Stimulated activated CD4-positive, alpha-beta T cell treated with anti-CD3 and anti-CD28 coated beads, TNF-alpha, amount 100 ng/mL, for 24 hours (primary cell): Measurements from ENCODE around the gene MAP3K2.

Experiments used
- DNase-seq, 3 experiments: peaks; one replicate each; pipeline ENCODE4 v3.0.0-alpha.2; 2020; ENCODE audit warnings: low read depth in 3 of 3

The MAP3K2 gene

DNA sequence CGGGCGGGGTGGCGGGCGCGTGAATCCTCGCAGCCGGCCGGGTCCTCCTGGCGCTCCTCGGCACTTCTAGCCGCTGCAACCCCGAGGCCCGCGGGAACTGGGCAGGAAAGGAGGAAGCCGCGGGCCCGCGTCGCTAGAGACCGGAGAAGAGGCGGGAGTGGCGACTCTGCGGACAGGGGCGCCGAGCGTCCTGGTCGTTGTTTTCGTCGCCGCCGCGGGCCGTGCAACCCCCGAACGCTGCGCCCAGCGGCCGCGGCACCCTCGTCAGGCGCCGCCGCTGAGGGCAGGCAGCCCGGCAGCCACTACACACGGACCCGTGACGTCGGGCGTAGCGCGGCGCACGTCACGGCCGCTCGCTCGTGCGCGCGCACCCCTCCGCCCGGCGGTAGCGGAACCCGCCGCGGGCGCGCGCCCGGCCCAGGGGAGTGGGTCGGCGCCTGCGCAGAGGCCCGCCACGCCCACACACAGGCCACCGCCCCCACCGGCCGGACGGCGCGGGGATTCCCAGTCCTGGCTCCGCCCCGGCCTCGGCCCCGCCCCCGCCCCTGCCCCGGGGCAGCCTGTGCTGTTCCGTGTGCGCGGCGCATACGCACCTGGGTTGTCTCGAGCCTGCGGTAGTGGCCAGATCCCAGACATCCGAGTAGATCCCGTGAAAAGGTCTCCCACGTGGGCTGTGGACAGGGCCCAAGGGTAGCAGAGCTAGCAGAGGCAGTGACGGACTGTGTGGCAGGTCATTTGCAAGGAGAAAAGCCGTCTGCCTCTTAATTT, at the start of gene MAP3K2:
Gene MAP3K2, minus strand, starts transcription at position 321 of the 768 bp plus-strand sequence. CDS start 44,846 bp downstream, outside the sequence.
- peak; percentile 78 to 95 (median 93) for DNase-seq

DNA sequence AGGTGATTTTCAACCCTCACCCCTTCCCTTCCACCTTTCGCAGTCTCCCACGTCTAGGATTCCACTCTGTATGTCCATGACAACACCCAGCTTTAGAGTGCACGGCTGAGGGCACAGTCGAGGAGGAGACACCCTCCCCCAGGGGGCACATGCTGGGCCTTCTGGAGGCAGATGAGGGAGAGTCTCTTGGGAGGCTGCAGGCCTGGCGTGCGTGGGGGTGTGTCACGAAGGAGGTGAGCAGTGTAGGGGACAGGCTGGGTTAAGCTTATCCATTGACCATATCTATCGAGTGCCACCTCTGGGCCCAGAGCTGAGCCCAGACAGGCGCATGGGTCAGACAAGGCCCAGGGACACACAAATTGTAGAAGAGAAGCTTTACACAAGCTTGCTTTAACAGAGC, 49.3 kb upstream of the MAP3K2 start:
- DNase-seq: no peak

DNA sequence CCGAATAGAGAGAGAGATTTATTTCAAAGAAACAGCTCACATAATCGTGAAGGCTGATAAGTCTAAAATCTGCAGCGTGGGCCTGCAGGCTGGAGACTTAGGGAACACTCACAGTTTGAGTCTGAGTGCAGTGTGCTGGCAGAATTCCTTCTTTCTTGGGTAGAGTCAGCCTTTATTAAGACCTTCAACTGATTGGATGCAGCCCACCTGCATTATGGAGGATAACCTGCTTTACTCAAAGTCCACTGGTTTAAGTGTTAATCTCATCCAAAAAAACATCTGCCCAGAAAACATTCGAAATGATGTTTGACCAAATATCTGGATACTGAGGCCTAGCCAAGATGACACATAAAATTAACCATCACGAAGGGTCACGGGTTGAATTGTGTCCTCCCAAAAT, 46.7 kb upstream of the MAP3K2 start:
- DNase-seq: no peak

DNA sequence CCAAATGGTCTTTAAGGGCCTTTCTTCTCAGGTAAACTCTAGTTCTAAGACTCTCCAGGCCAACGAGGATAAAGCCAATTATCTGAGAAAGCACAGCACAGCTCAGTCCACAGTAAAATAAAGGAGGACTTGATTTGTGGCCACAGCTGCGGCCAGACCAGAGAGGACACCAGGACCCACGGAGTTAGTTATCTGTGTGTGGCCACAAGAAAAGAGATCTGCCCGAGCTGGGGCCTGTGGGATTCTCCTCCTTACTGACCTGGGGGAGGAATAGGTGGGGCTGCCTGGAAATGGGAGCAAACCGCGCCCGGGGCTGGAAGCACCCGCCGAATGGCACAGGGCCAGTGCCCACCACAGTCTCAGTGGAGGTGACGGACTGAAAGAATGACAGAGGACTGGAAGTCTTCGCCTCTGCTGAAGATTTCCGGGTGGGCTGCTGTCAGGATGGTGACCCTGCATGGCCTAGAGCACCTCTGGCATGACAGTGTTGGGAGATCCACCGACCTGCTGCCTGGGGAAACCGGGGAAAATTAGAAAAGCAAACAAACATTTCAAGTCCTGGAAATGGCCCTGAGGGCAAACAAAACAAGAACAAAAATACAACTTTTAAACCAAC, 43.7 kb upstream of the MAP3K2 start:
- no peak for DNase-seq

DNA sequence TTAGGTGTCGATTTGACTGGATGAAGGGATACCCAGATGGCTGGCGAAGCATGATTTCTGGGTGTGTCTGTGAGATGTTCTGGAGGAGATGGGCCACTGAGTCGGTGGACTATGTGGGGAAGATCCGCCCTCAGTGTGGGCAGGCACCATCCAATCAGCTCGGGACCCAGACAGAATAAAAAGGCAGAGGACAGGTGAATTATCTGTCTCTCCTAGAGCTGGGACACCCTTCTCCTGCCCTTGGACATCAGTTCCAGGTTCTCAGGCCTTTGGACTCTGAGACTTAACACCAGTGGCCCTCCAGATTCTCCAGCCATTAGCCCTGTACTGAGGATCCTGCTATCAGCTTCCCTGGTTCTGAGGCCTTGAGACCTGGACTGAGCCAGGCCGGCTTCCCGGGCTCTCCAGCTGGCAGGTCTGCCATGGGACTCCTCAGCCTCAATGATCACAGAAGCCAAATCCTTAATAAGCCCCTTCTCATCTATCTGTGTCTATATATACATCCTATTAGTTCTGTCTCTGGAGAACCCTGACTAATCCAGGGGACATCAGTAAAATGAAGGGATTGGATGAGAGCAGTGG, 42.2 kb upstream of the MAP3K2 start:
- no peak for DNase-seq

- DNase-seq: no peak
Observed at GRCh38 chr2:127429291-127429690, 41.5 kb upstream of the MAP3K2 start.

- no peak for DNase-seq
Observed at GRCh38 chr2:127428815-127429109, 41.0 kb upstream of the MAP3K2 start.

- DNase-seq: no peak
Observed at GRCh38 chr2:127428057-127428814, 40.5 kb upstream of the MAP3K2 start.

- DNase-seq: no peak
Observed at GRCh38 chr2:127427376-127428056, 39.7 kb upstream of the MAP3K2 start.

GRCh38 chr2:127426501-127427354, 39.0 kb upstream of the MAP3K2 start:
- no peak for DNase-seq

DNA sequence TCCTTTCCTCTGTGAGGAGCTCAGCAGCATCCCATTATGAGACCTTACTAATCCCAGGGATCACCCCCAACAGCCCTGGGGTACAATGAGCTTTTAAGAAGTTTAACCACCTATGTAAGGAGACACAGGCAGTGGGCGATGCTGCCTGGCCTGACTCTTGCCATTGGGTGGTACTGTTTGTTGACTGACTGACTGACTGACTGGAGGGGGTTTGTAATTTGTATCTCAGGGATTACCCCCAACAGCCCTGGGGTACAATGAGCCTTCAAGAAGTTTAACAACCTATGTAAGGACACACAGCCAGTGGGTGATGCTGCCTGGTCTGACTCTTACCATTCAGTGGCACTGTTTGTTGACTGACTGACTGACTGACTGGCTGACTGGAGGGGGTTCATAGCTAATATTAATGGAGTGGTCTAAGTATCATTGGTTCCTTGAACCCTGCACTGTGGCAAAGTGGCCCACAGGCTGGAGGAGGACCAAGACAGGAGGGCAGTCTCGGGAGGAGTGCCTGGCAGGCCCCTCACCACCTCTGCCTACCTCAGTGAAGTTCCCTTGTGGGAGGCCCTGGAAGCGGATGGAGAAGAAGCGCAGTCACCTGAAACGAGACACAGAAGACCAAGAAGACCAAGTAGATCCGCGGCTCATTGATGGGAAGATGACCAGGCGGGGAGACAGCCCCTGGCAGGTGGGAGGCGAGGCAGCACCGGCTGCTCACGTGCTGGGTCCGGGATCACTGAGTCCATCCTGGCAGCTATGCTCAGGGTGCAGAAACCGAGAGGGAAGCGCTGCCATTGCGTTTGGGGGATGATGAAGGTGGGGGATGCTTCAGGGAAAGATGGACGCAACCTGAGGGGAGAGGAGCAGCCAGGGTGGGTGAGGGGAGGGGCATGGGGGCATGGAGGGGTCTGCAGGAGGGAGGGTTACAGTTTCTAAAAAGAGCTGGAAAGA, 38.0 kb upstream of the MAP3K2 start:
- DNase-seq: no peak

- no peak for DNase-seq
Observed at GRCh38 chr2:127424598-127425520, 37.1 kb upstream of the MAP3K2 start.

DNA sequence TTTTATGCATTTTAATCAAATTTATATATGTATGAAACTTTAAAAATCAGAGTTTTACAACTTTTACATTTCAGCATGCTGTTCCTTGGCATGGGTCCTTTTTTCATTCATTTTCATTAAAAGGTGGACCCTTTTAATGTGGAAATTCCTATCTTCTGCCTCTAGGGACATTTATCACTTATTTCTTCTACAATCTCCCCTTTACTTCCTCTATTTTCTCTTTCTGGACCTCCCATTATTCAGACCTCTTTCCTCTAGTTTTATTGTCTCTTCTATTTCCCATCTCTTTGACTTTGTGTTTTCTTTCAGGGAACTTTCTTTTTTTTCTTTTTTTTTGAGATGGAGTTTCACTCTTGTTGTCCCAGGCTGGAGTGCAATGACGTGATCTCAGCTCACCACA, 36.1 kb upstream of the MAP3K2 start:
- no peak for DNase-seq

DNA sequence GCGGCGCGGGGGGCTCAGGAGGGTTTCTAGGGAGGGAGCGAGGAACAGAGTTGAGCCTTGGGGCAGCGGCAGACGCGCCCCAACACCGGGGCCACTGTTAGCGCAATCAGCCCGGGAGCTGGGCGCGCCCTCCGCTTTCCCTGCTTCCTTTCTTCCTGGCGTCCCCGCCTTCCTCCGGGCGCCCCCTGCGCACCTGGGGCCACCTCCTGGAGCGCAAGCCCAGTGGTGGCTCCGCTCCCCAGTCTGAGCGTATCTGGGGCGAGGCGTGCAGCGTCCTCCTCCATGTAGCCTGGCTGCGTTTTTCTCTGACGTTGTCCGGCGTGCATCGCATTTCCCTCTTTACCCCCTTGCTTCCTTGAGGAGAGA, 35.7 kb upstream of the MAP3K2 start:
- DNase-seq: no peak

DNA sequence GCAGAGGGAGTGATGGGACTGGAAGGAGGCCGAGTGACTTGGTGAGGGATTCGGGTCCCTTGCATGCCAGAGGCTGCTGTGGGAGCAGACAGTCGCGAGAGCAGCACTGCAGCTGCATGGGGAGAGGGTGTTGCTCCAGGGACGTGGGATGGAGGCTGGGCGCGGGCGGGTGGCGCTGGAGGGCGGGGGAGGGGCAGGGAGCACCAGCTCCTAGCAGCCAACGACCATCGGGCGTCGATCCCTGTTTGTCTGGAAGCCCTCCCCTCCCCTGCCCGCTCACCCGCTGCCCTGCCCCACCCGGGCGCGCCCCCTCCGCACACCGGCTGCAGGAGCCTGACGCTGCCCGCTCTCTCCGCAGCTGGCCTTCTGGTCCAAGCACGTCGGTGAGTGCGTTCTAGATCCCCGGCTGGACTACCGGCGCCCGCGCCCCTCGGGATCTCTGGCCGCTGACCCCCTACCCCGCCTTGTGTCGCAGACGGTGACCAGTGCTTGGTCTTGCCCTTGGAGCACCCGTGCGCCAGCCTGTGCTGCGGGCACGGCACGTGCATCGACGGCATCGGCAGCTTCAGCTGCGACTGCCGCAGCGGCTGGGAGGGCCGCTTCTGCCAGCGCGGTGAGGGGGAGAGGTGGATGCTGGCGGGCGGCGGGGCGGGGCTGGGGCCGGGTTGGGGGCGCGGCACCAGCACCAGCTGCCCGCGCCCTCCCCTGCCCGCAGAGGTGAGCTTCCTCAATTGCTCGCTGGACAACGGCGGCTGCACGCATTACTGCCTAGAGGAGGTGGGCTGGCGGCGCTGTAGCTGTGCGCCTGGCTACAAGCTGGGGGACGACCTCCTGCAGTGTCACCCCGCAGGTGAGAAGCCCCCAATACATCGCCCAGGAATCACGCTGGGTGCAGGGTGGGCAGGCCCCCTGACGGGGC, 35.0 kb upstream of the MAP3K2 start:
- no peak for DNase-seq

- DNase-seq: no peak
Observed at GRCh38 chr2:127421871-127422558, 34.2 kb upstream of the MAP3K2 start.

DNA sequence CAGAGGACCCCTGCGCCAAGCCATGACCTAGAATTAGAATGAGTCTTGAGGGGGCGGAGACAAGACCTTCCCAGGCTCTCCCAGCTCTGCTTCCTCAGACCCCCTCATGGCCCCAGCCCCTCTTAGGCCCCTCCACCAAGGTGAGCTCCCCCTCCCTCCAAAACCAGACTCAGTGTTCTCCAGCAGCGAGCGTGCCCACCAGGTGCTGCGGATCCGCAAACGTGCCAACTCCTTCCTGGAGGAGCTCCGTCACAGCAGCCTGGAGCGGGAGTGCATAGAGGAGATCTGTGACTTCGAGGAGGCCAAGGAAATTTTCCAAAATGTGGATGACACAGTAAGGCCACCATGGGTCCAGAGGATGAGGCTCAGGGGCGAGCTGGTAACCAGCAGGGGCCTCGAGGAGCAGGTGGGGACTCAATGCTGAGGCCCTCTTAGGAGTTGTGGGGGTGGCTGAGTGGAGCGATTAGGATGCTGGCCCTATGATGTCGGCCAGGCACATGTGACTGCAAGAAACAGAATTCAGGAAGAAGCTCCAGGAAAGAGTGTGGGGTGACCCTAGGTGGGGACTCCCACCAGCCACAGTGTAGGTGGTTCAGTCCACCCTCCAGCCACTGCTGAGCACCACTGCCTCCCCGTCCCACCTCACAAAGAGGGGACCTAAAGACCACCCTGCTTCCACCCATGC, 33.5 kb upstream of the MAP3K2 start:
- DNase-seq: no peak
